Measurements from ENCODE around the gene PDIA4.

Gene PDIA4

GRCh38 chr7:148963583-148964482 is 64.5 kb downstream of the PDIA4 start:
- DNase-seq, result peak; percentile 21

GRCh38 chr7:148962823-148963582 is 65.3 kb downstream of the PDIA4 start:
- peak; percentile 71 for DNase-seq

- DNase-seq, result no peak
These were observed 65.9 kb downstream of the PDIA4 start for GRCh38 chr7:148962440-148962822.

GRCh38 chr7:148959726-148960125 is 68.6 kb downstream of the PDIA4 start:
- no peak for DNase-seq

GRCh38 chr7:148958061-148958460 is 70.2 kb downstream of the PDIA4 start:
- no peak for DNase-seq

- DNase-seq, result no peak
These were observed 73.5 kb downstream of the PDIA4 start for GRCh38 chr7:148954766-148955165.

- no peak for DNase-seq
These were observed 74.6 kb downstream of the PDIA4 start for GRCh38 chr7:148953676-148954075.
